Right lobe of liver (tissue), 6 donors: ENCODE data around the gene FBLN2. TPM values are rescaled to one million over a fixed set of nuclear protein-coding genes. Genes with fewer than 3 reads are reported as not detected.

Source experiments
- ATAC-seq, 4 donors: fragments of 200-7000 bp; cut with Tn5 transposase; one replicate each; pipeline ENCODE4 v1.9.1; 2020; ENCODE audit warnings: mild to moderate bottlenecking in 4 of 4, moderate library complexity in 4 of 4
- DNase-seq, 3 donors: peaks; one replicate each; pipeline ENCODE4 v3.0.0-alpha.2; 2020
- H3K27ac ChIP-seq, 3 donors: fragments of 200-600 bp; one replicate each; pipeline ENCODE4 v1.8.0; 2022
- H3K27me3 ChIP-seq, 2 donors: fragments of 200-600 bp; one replicate each; pipeline ENCODE4 v1.8.0; 2022
- H3K36me3 ChIP-seq, 4 donors: fragments of 200-600 bp; sonication (generic) in 1 of 4; one replicate each; pipeline versions ENCODE4 v1.5.1 to v1.8.0; 2017 to 2022; ENCODE audit warnings: control low read depth in 1 of 4
- H3K4me1 ChIP-seq, 4 donors: fragments of 200-600 bp; sonication (generic) in 1 of 4; one replicate each; pipeline versions ENCODE4 v1.5.1 to v1.8.0; 2017 to 2022; ENCODE audit warnings: control low read depth in 1 of 4
- H3K4me3 ChIP-seq, 3 donors: fragments of 200-600 bp; one replicate each; pipeline ENCODE4 v1.8.0; 2022
- H3K9me3 ChIP-seq, 4 donors: fragments of 200-600 bp; sonication (generic) in 1 of 4; one replicate each; pipeline versions ENCODE4 v1.5.1 to v1.8.0; 2017 to 2022; ENCODE audit warnings: control low read depth in 1 of 4
- POLR2A ChIP-seq: fragments of 450-650 bp; IDR thresholded peaks from one replicate; pipeline ENCODE4 v1.6.1; 2017; ENCODE audit warnings: antibody characterized with exemption, mild to moderate bottlenecking
- WGBS: methylation state at CpG from one replicate; pipeline ENCODE4 v1.1.6; 2018; ENCODE audit warnings: low coverage, low lambda C conversion rate; ENCODE audit not compliant: insufficient coverage; ENCODE audit errors: missing lambda C conversion rate; 5-methylcytosine and 5-hydroxymethylcytosine counted together
- intact Hi-C, 2 donors: fragments of 100-400 bp; cut with DNase I; formaldehyde crosslinking; loops; one replicate each; pipeline versions ENCODE4 v1.11.2 to v1.14.1; 2022
- total RNA-seq, 6 experiments: library from RNA; depleted of rRNA in 2 of 6; stranded (reverse); fragments of >200 nt in 2 of 6; fragmentation: NEBNext Ultra II Directional in 3 of 6; extraction: Animal tissue kit (Norgen Biotek cat#: 25700) in 3 of 6; gene quantifications; one replicate each; pipeline versions ENCODE4 v1.1.0 to v1.2.4, GENCODE V29; 2016 to 2023
- TF ChIP-seq, protein P1 (sequence below), 4 donors: fragments of 200-600 bp in 3 of 4; fragments of 450-650 bp in 1 of 4; IDR thresholded peaks; one replicate each; pipeline versions ENCODE4 v1.5.1 to v1.8.0; 2016 to 2022; ENCODE audit warnings: antibody characterized with exemption in 4 of 4, mild to moderate bottlenecking in 2 of 4
- donor health status: DM: no; HTN: yes; CAD: no.
- donor health status: DM: no; HTN: no; CAD: no.
- donor health status: DM: no; HTN: no; CAD: no.
- donor health status: DM: no; HTN: yes; CAD: no.
- donor health status: DM: no; HTN: yes; CAD: no.

FBLN2 gene
- total RNA-seq, 6 experiments from 2014 or later, result 1.9 to 4.0 (median 2.7) TPM

DNA sequence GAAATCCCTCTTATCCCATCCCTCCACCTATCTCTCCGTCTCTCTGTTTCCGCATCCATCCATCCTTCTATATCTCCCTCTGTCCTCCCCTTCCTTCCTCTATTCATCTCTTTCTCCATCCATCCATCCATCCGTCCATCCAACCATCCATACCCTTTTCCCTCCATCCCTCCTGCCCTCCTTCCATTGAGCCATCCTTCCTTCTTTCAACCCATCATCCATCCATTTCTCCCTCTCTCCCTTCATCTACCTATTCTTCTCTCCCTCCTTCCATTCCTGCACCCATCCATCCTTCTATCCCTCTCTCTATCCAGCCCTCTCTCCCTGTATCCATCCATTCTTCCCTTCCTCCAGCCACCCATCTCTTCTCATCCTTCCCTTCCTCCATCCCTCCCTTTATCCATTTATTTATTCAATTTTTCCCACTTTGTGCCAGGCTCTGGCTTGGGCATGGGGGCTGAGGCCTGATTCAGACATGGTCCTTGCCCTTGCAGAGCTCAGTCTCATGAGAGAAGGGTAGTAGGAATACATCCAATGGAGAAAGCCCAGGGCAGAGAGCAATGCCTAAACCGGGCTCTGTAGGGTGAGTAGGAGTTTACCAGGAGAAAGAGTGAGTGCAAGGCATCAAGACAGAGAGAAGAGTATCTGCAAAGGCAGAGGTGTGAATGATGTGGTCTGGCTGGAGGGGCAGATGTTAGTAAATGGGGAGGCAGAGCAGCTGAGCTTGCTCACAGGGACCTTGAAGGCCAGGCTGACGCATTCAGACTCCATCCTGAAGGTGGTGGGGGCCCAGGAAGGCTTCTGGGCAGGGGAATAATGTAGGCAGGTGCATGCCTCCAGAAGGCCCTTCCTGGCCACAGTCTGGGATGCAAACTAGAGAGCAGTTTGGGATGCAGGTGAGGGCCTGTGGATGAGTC is 19.5 kb upstream of the FBLN2 start:
- ATAC-seq, result no peak

GRCh38 chr3:13530241-13531009 is 18.5 kb upstream of the FBLN2 start:
- TF ChIP-seq, protein P1, sequence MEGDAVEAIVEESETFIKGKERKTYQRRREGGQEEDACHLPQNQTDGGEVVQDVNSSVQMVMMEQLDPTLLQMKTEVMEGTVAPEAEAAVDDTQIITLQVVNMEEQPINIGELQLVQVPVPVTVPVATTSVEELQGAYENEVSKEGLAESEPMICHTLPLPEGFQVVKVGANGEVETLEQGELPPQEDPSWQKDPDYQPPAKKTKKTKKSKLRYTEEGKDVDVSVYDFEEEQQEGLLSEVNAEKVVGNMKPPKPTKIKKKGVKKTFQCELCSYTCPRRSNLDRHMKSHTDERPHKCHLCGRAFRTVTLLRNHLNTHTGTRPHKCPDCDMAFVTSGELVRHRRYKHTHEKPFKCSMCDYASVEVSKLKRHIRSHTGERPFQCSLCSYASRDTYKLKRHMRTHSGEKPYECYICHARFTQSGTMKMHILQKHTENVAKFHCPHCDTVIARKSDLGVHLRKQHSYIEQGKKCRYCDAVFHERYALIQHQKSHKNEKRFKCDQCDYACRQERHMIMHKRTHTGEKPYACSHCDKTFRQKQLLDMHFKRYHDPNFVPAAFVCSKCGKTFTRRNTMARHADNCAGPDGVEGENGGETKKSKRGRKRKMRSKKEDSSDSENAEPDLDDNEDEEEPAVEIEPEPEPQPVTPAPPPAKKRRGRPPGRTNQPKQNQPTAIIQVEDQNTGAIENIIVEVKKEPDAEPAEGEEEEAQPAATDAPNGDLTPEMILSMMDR (IDR thresholded peaks at IDR 0.05), result no peak
- no peak for TF ChIP-seq POLR2A
- no peak overlapping the region for H3K27ac ChIP-seq
- H3K9me3 ChIP-seq, result no peaks in the 10 kb centered on the region
- H3K4me3 ChIP-seq, result no peak overlapping the region
- DNase-seq, result no peak
- H3K36me3 ChIP-seq, result no peaks in the 10 kb centered on the region
- ATAC-seq, result no peak
- H3K4me1 ChIP-seq, result no peaks in the 10 kb centered on the region
- 58% methylated on average over 11 of the region's 12 CpGs for WGBS
- H3K27me3 ChIP-seq, result peaks cover 0 to 41% of the 10 kb centered on the region in 2 donors
- intact Hi-C loops, result no loop called here

More for the DNA sequence above, 19.5 kb upstream of the FBLN2 start:
- Histone ChIP-seq H3K4me3 (no peak overlapping the region), H3K9me3 (no peaks in the 10 kb centered on the region), H3K4me1 (peaks cover 0 to 9% (median 3%) of the 10 kb centered on the region in 4 donors), H3K36me3 (no peaks in the 10 kb centered on the region), H3K27me3 (peaks cover 0 to 42% of the 10 kb centered on the region in 2 donors), H3K27ac (no peak overlapping the region)
- no peak for TF ChIP-seq POLR2A
- TF ChIP-seq, protein P1 (IDR thresholded peaks at IDR 0.05), result no peak
- 51% methylated on average over 3 of the region's 5 CpGs for WGBS
- intact Hi-C loops, result no loop called here
- DNase-seq, result no peak

GRCh38 chr3:13532085-13532484 is 16.8 kb upstream of the FBLN2 start:
- DNase-seq, result no peak
- H3K9me3 ChIP-seq, result no peaks in the 10 kb centered on the region
- TF ChIP-seq POLR2A, result no peak
- TF ChIP-seq, protein P1 (IDR thresholded peaks at IDR 0.05), result no peak
- no peaks in the 10 kb centered on the region for H3K36me3 ChIP-seq
- intact Hi-C loops, result no loop called here
- H3K4me1 ChIP-seq, result no peaks in the 10 kb centered on the region
- ATAC-seq, result no peak
- WGBS, result 48% methylated on average over 3 of the region's 9 CpGs
- H3K4me3 ChIP-seq, result no peak overlapping the region
- H3K27ac ChIP-seq, result no peak overlapping the region
- peaks cover 0 to 24% of the 10 kb centered on the region in 2 donors for H3K27me3 ChIP-seq

- H3K27me3 ChIP-seq, result peaks cover 0 to 19% of the 10 kb centered on the region in 2 donors
- no peak for TF ChIP-seq POLR2A
- TF ChIP-seq, protein P1 (IDR thresholded peaks at IDR 0.05), result no peak
- no peak overlapping the region for H3K27ac ChIP-seq
- no peaks in the 10 kb centered on the region for H3K36me3 ChIP-seq
- ATAC-seq (no peak), DNase-seq (no peak)
- no peaks in the 10 kb centered on the region for H3K4me1 ChIP-seq
- intact Hi-C loops, result no loop called here
- WGBS, result 53% methylated on average over 2 of the region's 5 CpGs
- no peaks in the 10 kb centered on the region for H3K9me3 ChIP-seq
- no peak overlapping the region for H3K4me3 ChIP-seq
Observed at GRCh38 chr3:13532631-13533030, 16.3 kb upstream of the FBLN2 start.
